COLO668 (cell line): Measurements from ENCODE around the gene PORCN.
A peak's percentile ranks its signal among the peaks of the same experiment; 100 is the strongest.

Experiments
- DNase-seq: peaks from one replicate; lab custom pipeline; 2025; ENCODE audit not compliant: unreplicated experiment; lab: John Stamatoyannopoulos, UW

Gene PORCN

GRCh38 chrX:48475774-48476577 is 32.8 kb upstream of the PORCN start, which contains the start of gene FTSJ1:
Gene FTSJ1, plus strand, starts transcription at chrX:48476199. Its CDS starts 1,849 bp downstream, at chrX:48478048.
- DNase-seq = peak; percentile 87

GRCh38 chrX:48476919-48477318 is 31.9 kb upstream of the PORCN start:
- DNase-seq = no peak

GRCh38 chrX:48477960-48478755 is 30.6 kb upstream of the PORCN start:
- DNase-seq = no peak

- DNase-seq = no peak
These were observed 30.0 kb upstream of the PORCN start for GRCh38 chrX:48478806-48479205.

GRCh38 chrX:48480142-48480541 is 28.6 kb upstream of the PORCN start:
- DNase-seq = no peak

GRCh38 chrX:48480583-48480982 is 28.2 kb upstream of the PORCN start:
- DNase-seq = no peak

GRCh38 chrX:48482526-48482925 is 26.3 kb upstream of the PORCN start:
- no peak for DNase-seq

- no peak for DNase-seq
These were observed 21.4 kb upstream of the PORCN start for GRCh38 chrX:48487362-48487798.

- DNase-seq = no peak
These were observed 20.8 kb upstream of the PORCN start for GRCh38 chrX:48488034-48488433.

GRCh38 chrX:48489296-48489695 is 19.5 kb upstream of the PORCN start:
- DNase-seq = no peak

- DNase-seq = no peak
These were observed 18.9 kb upstream of the PORCN start for GRCh38 chrX:48489892-48490291.

GRCh38 chrX:48490661-48491060 is 18.1 kb upstream of the PORCN start:
- no peak for DNase-seq

- no peak for DNase-seq
These were observed 17.0 kb upstream of the PORCN start for GRCh38 chrX:48491809-48492208.

GRCh38 chrX:48492293-48492910 is 16.4 kb upstream of the PORCN start:
- DNase-seq = no peak

GRCh38 chrX:48493890-48494364 is 14.9 kb upstream of the PORCN start:
- peak; percentile 43 for DNase-seq

- no peak for DNase-seq
These were observed 12.1 kb upstream of the PORCN start for GRCh38 chrX:48496660-48497059.

- no peak for DNase-seq
These were observed 10.9 kb upstream of the PORCN start for GRCh38 chrX:48497871-48498270.

GRCh38 chrX:48498374-48498809 is 10.4 kb upstream of the PORCN start:
- DNase-seq = peak; percentile 17

- no peak for DNase-seq
These were observed 4.5 kb upstream of the PORCN start for GRCh38 chrX:48504261-48504660.

- DNase-seq = no peak
These were observed 3.3 kb upstream of the PORCN start for GRCh38 chrX:48505481-48505880.

- no peak for DNase-seq
These were observed 1.5 kb upstream of the PORCN start for GRCh38 chrX:48507246-48507645.

GRCh38 chrX:48509245-48509590 is 426 bp downstream of the PORCN start:
- peak; percentile 2 for DNase-seq
